HG02588 (cell line): ENCODE measurements around the gene GRM1.

ENCODE experiments used
- ATAC-seq: cut with Tn5 transposase; IDR thresholded peaks from one replicate; pipeline ENCODE4 v1.9.1; 2021; ENCODE audit warnings: mild to moderate bottlenecking, moderate library complexity; ENCODE audit not compliant: unreplicated experiment

Gene GRM1

GRCh38 chr6:146028851-146029572 is at the start of gene GRM1:
TSS of gene GRM1 (plus strand) at chr6:146029062. CDS start at chr6:146029518, 456 bp downstream.
- ATAC-seq: no peak

DNA sequence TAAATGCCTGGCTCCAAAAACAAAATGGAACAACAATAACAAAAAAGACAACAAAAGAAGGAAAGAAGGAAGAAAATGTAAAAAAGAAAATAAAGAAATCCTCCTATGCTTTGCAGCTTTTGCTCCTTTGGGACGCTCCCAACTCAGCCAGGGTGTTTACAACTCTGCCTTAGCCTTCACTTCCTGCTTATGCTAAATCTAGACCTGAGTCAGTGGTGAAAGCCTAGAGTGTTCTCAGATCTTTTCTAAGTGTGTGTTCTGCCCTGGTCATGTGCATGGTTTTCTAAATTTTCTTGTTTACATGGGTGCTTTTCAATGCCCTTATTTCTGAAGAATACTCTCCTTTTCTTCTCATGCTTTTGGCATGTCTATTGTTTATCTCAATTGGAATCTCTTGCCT is 19.5 kb upstream of the GRM1 start:
- no peak for ATAC-seq

DNA sequence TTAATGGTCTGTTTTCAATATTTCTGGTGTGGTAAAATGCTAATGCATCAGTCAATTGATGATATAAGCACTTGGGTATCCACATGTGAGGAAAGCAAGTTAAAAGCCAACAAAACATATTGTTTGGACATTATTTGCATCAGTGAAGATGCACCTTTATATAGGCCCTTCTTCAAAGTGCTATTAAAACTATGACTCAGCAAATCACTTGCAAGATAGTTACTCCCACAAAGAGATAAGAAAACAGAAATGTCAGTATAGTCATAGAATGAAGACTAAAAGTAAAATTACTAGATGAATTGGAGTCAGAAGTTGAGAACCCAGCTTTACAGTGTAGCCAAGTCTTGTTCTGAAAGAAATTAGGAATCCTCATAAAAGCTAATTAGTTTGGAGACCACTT is 14.6 kb upstream of the GRM1 start:
- no peak for ATAC-seq

DNA sequence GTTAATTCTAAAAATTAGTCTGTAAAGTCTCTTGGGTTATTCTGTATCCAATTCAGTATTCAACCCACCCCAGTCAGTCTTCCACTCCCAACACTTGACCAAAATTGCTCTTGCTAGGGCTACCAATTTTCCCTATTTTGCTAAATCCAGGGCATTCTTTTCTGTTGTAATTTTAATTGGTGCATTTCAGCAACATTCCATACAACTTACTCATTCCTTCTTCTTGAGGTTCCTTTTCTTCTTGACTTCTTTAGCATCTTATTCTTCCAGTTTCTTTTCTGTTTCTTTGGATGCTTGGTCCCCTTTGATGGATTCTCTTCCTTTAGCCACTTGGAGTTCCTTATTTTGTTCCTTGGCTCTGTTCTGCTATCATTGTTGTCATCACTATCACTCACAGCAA is 11.2 kb upstream of the GRM1 start:
- ATAC-seq: no peak

DNA sequence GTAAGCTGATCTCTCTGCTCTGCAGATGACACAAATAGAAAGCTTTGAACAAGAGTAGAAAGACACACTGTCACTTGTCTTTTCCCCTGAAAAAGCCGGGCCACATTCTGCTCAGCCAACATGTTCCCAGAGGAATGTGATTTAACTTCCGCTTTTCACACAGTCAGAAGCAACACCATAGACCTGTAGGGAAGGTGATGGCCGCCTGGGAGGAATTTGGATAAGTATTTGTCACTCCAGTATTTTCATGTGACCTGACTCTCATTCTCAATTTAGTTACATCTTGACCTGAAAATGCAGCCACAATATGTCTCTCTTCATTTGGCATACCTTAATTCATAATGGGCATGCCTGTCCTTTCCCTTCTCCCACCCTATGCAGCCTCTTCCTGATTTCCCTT is 2.0 kb upstream of the GRM1 start:
- ATAC-seq: no peak

DNA sequence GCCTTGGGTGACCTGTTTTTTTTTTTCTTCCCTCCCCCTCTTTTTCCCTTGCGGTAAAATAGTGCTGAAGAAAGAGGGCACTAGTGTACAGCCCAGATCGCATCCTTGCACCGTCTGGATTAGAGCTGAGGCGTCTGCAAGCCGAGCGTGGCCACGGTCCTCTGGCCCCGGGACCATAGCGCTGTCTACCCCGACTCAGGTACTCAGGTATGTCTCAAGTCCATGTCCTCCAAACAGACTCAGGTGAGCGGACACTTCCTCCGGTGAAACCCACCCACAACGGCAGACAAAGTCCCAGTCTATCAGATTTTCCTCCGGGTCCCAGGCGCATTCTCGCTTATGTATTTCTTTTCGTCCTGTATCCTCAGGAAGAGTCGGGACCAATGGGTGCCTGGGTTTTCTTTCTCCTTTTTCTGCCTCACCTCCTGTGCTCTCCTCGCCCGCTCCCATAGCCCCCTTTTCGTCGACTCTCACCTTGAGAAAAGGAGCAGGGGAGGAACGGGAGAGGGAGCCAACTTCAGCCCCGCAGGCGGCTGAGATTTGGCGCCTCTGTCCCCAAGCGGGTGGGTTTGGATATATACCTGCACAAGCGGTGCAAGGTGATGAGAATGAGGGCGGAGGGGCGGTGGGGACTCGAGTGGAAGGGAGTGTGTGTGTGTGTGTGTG is 1.1 kb upstream of the GRM1 start:
- no peak for ATAC-seq

DNA sequence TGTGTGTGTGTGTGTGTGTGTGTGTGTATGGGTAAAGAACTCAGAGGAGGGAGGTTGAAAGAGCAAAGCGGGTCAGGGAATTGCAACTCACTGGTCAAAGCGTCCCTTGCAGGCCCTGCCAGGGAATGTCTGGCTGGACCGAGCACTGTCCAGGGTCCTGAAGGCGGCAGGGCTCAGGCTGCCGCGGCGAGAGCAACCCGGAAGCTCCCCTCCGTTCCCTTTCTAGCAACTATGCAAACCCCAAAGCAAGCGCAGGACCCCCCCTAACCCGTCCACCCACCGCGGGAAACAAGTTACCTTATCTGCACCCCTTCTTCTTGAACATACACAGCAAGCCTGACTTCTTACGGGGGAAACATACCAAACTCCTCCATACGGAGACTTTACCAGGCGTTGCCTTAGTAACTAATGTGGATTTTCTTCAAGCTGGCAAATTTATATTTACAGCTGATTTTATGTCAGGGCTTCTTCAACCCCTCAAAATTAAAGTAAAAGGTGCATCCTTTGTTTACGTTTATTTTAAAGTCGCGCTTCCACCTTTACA is 538 bp upstream of the GRM1 start:
- ATAC-seq: peak; percentile 63

DNA sequence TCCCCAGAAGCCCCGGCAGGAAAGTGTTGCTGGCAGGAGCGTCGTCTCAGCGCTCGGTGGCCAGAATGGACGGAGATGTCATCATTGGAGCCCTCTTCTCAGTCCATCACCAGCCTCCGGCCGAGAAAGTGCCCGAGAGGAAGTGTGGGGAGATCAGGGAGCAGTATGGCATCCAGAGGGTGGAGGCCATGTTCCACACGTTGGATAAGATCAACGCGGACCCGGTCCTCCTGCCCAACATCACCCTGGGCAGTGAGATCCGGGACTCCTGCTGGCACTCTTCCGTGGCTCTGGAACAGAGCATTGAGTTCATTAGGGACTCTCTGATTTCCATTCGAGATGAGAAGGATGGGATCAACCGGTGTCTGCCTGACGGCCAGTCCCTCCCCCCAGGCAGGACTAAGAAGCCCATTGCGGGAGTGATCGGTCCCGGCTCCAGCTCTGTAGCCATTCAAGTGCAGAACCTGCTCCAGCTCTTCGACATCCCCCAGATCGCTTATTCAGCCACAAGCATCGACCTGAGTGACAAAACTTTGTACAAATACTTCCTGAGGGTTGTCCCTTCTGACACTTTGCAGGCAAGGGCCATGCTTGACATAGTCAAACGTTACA is 817 bp downstream of the GRM1 start:
- no peak for ATAC-seq

DNA sequence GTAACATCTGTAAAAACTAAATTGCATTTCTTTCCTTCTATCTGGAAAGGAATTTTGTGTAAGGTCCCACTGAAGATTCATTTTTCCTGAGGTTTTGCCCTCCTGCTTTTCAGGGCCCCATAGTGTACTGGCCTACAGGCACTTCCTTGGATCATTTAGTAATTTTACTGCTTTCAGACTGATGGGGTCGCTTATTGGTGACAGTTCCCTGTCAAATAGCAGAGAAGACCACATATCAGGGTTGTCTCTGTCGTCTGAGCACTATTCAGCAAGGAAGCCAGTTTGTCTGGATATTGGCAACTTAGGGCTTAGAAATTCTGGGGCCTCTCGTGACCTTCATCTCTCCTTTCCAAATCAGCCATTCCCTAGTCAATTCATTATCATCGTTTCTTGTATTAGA is 3.5 kb downstream of the GRM1 start:
- ATAC-seq: no peak

GRCh38 chr6:146040360-146040759 is 11.5 kb downstream of the GRM1 start:
- no peak for ATAC-seq

- ATAC-seq: no peak
Observed at GRCh38 chr6:146041282-146041681, 12.4 kb downstream of the GRM1 start.

DNA sequence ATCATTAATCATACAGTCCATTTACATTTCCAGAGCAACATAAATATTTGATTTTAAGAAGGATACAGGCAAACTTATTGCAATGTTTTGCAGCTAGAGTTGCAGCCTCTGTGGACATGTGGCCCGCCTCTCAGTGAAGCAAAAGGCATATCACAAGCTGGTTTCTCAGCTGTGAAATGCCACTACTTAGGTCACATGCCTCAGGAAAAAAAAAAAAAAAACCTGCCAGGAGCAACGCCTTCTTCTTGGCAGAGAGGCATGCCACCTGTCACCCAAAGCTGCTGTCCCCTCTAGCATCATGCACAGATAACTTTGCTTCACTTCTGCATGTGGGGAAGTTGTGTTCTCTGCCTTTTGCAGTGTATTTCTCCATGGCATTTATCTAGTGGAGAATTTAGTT is 18.5 kb downstream of the GRM1 start:
- no peak for ATAC-seq

GRCh38 chr6:146050168-146050567 is 21.3 kb downstream of the GRM1 start:
- no peak for ATAC-seq

GRCh38 chr6:146056506-146056905 is 27.6 kb downstream of the GRM1 start:
- ATAC-seq: no peak

DNA sequence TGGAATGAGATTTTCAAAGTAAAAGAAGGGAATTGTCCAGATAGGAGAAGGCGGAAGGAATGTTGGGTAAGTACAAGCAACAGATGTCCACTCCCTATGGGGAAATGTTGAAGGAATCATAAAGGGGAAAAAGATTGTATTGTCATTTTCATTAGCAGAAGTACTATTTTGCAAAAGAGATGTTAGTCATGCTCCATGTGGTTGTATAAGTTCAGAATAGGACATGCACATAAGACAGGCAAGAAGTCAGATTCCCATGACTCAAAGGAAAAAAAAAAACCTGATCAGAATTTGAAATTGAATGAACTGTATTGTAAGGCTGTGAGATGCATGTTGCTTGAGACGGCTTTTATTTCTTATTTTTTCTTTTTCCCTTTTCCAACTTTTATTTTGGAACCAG is 36.8 kb downstream of the GRM1 start:
- no peak for ATAC-seq

- no peak for ATAC-seq
Observed at GRCh38 chr6:146066506-146066905, 37.6 kb downstream of the GRM1 start.

DNA sequence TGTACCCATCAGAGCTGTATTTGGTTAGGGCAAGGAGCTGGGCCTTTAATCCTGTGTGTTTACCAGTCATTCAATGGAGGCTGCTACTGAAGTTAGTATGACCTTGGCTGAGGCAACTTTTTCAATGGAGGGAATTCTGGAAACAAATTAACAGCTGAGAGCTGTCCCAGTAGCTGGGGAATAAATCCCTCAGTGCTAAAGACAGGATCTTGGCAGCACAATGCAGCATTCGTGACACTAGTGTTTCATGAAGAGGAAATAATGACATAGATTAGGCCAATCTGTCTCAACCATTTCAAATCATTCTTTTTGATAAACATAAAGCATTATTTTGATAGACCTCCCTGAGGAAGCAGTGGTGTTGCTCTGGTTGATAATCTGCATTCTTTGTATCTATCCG is 42.9 kb downstream of the GRM1 start:
- no peak for ATAC-seq

GRCh38 chr6:146077992-146078391 is 49.1 kb downstream of the GRM1 start:
- ATAC-seq: no peak

- no peak for ATAC-seq
Observed at GRCh38 chr6:146087386-146087785, 58.5 kb downstream of the GRM1 start.

- ATAC-seq: no peak
Observed at GRCh38 chr6:146090474-146090873, 61.6 kb downstream of the GRM1 start.

- no peak for ATAC-seq
Observed at GRCh38 chr6:146092961-146093686, 64.3 kb downstream of the GRM1 start.
